H1 (cell line): ENCODE measurements around the gene SGO2. TPM values are rescaled to one million over a fixed set of nuclear protein-coding genes. Genes with fewer than 3 reads are reported as not detected.

ENCODE experiments used
- CHD2 ChIP-seq: IDR thresholded peaks from 2 replicates; pipeline ENCODE4 v1.6.1; 2012; ENCODE audit warnings: low read length, improper control_type of control experiment
- CHD7 ChIP-seq: fragments of 300-600 bp; sonication (generic); IDR thresholded peaks from 2 replicates; pipeline ENCODE4 v1.7.1; 2012; ENCODE audit warnings: low read length, moderate library complexity, mild to moderate bottlenecking, inconsistent platforms; ENCODE audit not compliant: insufficient replicate concordance
- CTBP2 ChIP-seq: IDR thresholded peaks from 2 replicates; pipeline ENCODE4 v1.7.0; 2011; ENCODE audit warnings: borderline replicate concordance, mild to moderate bottlenecking, moderate library complexity, mixed read lengths, low read length; ENCODE audit not compliant: insufficient read depth, insufficient read length
- GTF2F1 ChIP-seq: IDR thresholded peaks from 2 replicates; pipeline ENCODE4 v1.6.1; 2012; ENCODE audit warnings: low read depth, low read length, improper control_type of control experiment, borderline replicate concordance
- polyA plus RNA-seq, 7 experiments: library from polyadenylated mRNA; depleted of rRNA in 3 of 7; stranded (reverse) in 5 of 7; unstranded in 2 of 7; fragments of >200 nt in 5 of 7; fragments of 200-250 nt in 2 of 7; gene quantifications; 1 replicate in 5 of 7; 2 replicates in 1 of 7; 4 replicates in 1 of 7; pipeline versions ENCODE4 v1.2.1 to v1.2.3, GENCODE V29; 2011 to 2013; ENCODE audit warnings: missing spikeins in 2 of 7, mixed read lengths in 2 of 7
- total RNA-seq: library from RNA; stranded (reverse); fragmentation: NEBNext Ultra II Directional; extraction: Animal tissue kit (Norgen Biotek cat#: 25700); gene quantifications from 2 replicates; pipeline ENCODE4 v1.2.1, GENCODE V29; 2021

The SGO2 gene
- total and polyA plus RNA-seq, 2 of the 8 experiments (the other 6 are each of a cell fraction or from before 2014, with no cell fraction given): 2.4 to 33.2 TPM

- TF ChIP-seq CHD7 (no peak), CTBP2 (no peak), GTF2F1 (no peak), CHD2 (no peak)
These were observed 90.2 kb downstream of the SGO2 start (continued) for GRCh38 chr2:200616193-200616592.
